ENCODE data around the gene SPECC1.
"Not testable (repeated sequence)": the region's sequence is repeated elsewhere in the genome, so short reads cannot be mapped to it uniquely, and the experiment has no call there.

The SPECC1 gene

DNA sequence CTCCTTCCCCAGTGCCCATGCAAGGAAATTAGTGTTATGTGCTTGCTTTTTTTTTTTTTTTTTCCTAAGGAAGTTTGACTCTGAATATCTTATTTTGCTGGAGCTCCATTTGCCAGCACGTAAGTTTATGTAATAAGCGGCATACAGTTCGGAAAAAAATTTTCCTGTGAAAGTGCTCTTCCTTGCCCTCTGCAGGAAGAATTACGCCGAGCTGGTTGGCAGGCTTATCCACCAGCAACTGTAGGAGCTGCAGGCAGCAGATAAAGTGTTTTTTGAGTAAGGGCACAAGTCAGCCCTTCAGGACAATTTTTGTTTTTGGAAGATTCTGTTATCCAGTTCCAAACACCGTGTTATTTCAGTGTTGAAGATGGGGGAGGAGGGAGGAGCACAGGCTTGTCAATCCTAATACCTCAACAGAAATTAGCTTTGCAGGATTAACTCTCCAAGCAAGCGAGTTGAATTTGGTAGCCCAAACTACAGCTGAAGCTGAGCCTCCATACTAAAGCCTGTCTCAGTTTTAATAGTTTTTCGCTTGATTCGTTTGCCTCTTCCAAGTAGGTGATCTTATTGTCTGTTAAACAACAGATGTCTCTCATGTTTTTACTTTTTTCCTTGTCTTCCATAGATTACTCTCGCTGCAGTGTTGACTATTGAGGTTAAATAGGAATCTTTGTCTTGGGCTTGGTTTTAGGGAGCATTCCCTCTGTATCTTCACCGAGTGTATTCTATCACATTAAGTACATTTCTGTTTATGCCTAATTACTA, 1.1 kb downstream of the SPECC1 start:
- peak; percentile 91 for DNase-seq

DNA sequence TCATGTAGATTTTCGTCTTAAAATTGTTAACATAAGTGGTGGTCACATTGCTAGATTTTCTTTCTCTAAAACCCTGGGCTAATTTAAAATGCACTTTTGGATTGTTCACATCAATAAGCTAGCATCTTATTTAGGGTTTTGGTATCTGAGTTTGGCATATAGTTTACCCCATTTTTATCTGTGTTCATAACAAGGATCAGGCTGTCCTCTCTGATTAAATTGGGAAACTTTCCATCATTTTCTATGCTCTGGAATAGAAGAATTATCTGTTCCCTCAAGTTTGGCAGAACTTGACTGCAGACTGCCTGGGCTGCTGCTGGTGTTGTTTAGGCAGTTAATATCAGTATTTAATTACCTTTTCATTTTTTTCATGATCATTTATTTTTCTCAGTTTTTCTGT, 1.8 kb downstream of the SPECC1 start:
- peak; percentile 43 for DNase-seq

DNA sequence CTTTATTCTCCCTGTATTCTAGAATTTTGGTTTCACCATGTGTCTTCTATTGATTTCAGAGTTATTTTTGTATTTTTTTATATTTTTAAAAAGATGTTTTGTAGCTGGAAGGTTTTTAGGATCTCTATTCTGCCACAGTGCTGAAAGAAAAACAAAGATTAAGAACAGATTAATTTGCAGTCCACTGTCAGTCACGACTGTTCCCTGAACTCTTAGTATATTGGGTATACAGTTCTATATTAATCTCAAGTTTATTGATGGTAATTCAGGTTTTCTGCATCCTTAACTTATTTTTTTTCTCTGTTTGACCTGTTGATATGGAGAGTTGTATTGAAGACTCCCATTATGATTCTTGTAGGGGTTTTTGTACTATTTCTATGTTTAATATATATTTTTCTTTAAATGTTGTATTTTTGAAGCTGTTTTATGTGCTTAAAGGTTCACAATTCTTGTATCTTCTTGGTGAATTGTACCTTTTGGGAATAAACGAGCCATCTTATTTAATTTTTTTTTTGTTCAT, 2.9 kb downstream of the SPECC1 start:
- DNase-seq: no peak

DNA sequence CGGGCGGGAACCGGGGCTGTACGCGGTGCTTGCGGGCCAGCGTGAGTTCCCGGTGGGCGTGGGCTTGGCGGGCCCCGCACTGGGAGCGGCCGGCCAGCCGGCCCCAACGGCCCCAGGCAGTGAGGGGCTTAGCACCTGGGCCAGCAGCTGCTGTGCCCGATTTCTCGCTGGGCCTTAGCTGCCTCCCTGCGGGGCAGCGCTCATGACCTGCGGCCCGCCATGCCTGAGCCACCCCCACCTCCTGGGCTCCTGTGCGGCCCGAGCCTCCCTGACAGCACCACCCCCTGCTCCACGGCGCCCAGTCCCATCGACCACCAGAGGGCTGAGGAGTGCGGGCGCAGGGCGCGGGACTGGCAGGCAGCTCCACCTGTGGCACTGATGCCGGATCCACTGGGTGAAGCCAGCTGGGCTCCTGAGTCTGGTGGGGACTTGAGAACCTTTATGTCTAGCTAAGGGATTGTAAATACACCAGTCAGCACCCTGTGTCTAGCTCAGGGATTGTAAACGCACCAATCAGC, 7.4 kb downstream of the SPECC1 start:
- not testable (repeated sequence) for DNase-seq

DNA sequence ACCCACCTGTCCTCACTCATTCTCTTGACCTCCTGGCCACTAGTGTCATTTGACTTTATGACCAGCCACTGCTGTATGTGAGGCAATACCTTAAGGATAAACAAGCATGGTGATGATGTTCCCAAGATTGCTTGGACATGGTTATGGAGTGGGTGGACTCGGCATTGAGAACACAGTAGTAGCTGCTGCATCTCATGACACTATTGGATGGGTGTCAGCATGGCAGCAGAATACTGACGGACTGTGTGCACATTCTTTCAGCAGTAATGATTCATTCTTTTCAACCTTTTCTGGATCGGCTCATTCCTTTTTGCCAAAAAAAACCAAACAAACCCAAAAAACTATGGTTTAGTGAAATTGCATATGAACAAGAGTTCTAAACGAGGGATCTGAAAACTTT, 13.5 kb downstream of the SPECC1 start:
- no peak for DNase-seq

DNA sequence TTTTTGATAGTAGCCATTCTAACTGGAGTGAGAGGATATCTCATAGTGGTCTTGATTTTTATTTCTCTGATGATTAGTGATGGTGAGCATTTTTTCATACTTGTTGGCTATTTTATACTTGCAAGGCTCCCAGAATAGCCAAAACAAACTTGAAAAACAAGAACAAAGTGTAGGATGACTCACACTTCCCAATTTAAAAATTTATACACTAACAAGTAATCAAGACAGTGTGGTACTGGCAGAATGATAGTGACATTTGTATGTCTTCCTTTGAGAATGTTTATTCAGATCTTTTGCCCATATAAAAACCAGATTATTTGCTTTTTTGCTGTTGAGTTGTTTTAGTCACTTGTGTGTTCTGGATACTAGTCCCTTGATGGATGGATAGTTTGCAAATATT, 17.8 kb downstream of the SPECC1 start:
- DNase-seq: peak; percentile 16

DNA sequence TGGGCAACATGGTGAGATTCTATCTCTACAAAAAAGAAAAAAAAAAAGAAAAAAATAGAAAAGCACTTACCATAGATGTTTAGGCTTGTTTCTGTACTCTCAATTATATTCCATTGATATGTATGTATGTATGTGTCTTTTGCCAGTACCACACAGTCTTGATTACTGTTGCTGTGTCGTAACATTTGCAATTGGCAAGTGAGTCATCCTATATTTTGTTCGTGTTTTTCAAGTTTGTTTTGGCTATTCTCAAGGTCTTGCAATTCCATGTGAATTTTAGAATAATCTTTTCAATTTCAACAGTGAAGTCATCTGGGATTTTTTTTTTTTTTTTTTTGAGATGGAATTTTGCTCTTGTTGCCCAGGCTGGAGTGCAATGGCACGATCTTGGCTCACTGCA, 19.3 kb downstream of the SPECC1 start:
- DNase-seq: no peak

DNA sequence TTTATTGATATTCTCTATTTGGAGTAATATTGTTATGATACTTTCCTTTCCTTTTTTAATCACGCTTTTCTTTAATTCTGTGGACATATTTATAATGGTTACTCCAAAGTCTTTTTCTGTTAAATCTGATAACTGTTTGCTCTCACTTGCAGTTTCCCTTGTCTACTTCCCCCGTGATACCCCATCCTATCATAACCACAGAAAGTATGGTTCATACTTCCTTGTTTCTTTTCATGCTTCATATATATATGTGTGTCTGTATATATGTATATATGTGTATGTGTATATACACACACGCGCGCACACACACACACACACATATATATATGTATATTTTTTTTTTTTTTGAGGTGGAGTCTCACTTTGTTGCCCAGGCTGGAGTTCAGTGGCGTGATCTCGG, 23.5 kb downstream of the SPECC1 start:
- peak; percentile 53 for DNase-seq

DNA sequence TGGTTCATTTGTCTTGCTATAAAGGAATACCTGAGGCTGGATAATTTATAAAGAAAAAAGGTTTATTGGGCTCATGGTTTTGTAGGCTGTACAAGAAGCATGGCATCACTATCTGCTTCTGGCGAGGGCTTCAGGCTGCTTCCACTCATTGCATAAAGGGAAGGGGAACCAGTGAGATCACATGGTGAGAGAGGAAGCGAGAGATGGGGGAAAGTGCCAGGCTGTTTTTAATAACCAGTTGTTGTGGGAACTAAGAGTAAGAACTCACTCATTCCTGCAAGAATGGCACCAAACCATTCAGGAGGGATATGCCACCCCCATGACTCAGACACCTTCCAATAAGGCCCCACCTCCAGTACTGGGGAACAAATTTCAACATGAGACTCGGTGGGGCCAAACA, 24.3 kb downstream of the SPECC1 start:
- no peak for DNase-seq

DNA sequence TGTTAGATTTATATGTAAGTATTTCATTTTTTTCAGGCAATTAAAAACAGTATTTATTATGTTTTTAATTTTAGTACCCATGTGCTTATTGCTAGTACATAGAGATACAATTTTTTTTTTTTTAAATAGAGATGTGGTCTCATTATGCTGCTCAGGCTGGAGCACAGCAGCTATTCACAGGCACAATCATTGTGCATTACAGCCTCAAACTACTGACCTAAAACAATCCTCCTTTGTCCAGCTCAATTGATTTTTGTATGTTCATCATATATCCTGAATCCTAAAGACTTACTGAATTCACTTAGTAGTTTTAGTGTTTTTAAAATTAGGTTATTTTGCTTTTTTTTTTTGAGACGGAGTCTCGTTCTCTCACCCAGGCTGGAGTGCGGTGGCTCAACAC, 26.3 kb downstream of the SPECC1 start:
- no peak for DNase-seq

DNA sequence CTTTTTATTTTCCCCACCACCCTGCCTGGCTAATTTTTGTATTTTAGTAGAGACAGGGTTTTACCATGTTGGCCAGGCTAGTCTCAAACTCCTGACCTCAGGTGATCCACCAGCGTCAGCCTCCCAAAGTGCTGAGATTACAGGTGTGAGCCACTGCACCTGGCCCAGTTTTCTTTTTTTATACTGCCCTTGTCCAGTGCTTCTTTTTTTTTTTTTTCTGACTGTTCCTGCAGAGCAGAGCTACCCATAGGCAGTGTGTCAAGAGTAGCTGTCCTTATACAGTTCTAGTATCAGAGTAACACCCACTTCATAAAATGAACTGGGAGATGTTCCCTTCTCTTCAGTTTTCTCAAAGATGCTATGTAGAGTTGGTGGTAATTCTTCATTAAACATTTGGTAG, 28.1 kb downstream of the SPECC1 start:
- DNase-seq: not testable (repeated sequence)

DNA sequence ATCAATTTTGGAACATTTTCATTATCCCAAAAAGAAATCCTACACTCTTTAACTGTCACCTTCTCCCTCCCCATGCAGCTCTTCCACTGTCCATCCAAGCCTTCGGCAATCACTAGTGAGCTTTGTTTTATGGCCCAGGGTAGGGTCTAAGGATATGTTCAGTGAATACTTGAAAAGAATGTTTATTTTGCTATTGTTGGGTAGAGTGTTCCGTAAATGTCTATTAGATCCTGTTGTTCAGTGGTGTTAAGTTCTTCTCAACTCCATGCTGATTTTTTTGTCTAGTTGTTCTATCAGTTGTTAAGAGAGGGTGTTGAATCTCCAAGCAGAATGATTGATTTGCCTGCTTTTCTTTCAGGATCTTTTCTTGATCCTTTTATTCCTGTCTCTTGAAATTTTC, 29.9 kb downstream of the SPECC1 start:
- no peak for DNase-seq

DNA sequence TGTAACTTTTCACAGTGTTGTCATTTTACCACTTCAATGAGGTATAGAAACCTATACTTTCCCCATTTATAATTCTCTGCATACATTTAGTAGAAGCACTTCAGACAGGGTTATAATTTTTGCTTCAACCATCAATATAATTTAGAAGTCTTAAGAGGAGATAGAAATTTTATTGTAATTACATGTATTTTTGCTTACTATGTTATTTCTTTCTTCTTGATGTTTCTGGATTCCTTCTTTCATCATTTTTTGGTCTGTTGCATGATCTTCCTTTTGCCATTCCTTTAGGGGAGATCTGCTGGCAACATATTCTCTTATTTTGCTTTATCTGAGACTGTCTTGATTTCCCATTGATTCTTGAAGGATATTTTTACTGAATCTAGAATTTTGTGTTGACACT, 31.1 kb downstream of the SPECC1 start:
- no peak for DNase-seq

DNA sequence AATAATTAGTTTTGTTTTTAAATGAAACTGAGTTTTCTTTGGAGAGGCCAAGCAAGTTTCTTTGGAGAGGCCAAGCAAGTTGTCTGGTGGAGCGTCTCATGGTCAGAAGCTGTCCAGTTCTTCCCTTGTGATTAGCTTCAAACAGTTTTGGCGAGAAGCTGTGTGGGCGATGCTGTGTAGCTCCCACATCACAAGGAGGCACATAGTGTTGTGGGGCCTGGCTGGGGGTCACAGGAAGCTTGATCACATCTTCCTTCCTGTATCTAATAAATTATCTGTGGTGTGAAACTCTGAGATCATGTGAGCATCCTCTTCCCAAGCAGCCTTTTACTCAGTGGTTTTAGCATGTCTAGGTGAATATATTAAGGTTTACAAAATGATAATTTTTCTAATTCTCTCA, 33.9 kb downstream of the SPECC1 start:
- no peak for DNase-seq

DNA sequence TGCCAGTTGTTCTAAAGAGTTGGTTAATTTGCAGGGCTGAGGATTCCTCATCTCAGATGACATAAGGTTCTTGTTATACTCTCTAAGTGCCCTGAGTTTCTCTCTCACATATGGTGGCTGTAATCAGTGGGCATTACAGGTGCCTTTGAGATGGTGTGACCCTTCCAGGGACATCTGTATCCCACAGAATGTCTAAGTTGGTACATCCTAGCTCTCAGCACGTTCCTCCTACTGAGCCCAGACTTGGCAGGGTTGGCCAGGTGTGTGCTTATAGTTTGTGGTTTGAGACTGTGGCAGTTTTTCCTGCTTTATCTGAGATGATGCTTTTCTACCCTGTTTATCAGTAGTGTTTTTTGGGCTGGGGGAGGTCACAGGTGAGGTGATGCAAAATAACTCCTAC, 36.3 kb downstream of the SPECC1 start:
- no peak for DNase-seq

DNA sequence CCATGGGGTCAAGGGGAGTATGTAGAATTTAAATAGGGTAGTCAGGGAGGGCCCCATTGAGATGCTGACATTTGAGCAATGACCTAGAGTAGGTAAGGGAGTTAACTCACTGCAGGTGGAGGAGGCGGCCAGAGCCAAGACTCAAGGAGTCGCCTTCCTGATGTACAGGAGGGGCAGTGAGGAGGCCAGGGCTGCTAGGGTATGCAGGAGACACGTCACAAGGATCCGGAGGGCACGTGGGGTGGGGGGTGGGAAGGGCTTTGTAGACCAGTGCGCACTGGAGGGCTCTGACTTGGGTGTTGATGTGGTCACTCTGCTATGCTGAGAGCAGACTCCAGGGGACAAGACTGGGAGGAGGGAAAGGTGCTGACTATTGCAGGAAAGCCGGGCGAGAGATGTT, 37.5 kb downstream of the SPECC1 start:
- DNase-seq: no peak

DNA sequence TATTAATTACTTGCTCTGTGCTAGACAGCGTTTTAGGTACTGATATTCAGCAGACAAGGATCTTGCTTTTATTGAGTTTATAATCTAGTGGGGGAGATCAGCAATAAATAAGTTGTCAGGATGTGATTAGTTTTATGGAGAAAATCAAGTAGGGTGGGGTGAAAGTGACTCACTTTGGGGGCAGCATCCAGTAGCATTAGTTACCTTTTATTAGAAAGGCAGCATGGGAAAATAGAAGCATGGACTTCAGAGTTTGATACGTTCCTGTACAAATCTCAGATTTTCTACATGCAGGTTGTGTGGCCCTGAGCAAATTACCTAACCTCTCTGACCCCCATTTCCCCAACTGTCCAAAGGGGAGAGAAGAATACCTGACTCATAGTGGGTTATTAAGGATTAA, 42.5 kb downstream of the SPECC1 start:
- no peak for DNase-seq

DNA sequence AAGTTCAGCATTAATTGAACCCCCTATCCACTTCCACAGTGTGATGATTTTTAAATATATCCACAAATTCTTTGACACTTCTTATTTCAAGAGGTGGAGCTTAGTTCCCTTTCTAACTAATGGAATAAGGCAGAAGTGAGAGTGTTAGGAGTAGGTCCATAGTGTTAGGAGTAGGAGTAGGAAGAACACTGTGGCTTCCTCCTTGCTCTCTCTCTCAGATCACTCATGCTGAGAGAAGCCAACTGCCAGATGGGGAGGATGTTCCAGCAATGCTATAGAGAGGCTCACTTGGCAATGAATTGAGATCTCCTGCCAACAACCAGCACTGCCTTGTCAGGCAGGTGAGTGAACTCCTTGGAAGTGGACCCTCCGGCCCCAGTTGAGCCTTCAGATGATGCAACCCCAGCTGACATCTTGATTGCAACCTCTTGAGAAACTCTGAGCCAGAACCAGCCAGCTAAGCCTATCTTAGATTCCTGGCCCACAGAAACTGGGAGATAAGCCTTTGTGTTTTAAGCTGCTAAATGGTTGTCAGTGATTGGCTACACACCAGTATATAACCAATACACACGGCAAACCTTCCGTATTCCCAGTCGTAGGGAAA, 44.3 kb downstream of the SPECC1 start:
- peak; percentile 4 for DNase-seq

DNA sequence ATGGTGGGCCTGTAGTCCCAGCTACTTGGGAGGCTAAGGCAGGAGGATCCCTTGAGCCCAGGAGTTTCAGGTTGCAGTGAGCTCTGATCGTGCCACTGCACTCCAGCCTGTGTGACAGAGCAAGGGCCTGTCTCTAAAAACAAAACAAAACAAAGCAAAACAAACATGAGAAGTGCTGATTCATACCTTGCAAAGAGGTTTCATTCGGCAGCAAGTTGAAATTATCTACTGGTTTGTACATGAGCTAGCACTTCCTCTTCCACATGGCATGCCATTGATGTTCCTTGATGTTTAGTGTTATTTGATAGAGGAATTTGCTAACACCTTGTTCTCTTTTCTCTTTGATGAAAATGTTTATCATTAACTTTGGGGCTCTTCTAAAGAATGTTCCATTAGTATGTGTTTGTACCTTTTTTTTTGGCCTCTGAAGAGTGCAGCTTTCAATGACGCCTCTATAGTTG, 50.6 kb downstream of the SPECC1 start:
- DNase-seq: peak; percentile 70

DNA sequence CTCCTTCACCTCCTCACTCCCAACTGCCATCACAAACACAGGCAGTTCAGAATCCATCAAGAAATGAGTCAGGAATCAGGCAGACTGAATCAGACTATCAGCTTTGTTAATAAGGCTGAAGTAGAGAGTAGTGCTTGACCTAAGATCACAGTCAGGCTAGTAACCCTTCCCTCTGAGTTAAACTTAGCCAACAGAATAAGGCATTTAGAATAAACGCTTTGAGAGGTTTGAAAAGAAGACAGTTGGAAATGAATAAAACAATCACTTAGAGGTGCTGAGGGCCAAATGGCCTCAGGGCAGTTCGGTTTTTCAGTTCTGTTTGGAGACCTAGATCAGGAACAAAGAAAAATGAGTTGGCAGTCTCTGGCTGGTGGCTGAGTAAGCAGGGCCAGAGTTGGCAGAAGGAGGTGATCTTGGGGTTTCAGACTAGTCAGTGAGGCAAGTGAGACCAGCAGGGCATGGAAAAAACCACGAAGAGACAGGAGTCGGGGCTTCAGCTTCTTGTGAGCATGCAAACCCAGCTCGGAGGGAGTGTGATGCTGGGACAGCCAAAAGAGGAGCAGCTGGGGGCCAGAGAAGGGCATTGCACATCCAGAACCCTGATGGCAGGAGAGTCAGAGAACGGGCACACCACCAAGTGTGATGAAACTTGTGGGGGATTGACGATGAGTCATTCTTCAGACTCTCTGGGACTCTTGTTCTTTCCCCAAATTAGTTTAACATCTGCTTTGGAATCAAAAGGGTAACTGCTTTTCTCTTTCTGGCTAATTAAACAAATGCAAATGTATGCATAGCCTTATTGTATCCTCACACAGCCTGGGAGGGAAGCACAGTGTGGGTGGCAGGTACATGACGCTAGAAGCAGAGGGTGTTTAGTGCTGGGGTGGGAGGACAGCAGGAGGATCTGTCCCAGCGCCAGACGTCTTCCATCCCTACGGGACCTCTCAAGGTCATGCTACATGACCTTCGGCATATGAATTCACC, 54.8 kb downstream of the SPECC1 start:
- DNase-seq: no peak

DNA sequence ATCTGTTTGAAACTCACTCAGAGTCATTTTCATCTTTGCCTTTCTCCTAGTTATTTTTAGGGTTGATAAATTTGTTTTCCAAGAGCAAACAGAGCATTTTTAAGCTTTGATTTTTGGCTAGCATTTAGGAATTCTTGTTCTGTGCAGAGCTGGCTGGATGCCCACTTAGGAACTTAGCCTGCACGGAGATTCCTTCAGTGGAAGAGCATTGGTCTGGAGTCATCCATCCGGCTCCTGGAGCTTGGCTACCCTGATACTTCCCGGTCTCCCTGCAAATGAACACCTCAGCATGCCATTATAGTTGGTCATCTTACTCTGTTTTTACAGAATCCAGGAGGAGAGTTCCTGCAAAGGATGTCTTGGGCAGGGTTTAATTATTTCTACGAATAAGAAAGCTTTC, 57.1 kb downstream of the SPECC1 start:
- DNase-seq: no peak

DNA sequence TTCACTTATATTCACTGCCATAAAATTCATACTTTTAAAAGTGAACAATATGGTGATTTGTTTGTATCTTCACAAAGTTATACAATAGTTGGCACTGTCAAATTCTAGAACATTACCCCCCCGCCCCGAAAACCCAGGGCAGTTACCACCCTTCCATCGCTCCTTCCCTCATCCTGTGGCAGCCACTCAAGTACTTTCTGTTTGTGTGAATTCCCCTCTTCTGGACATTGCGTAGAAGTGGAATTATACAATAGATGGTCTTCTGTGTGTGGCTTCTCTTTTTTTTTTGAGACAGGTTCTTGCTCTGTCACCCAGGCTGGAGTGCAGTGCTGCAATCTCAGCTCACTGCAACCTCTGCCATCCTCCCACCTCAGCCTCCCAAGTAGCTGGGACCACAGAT, 58.6 kb downstream of the SPECC1 start:
- DNase-seq: no peak

DNA sequence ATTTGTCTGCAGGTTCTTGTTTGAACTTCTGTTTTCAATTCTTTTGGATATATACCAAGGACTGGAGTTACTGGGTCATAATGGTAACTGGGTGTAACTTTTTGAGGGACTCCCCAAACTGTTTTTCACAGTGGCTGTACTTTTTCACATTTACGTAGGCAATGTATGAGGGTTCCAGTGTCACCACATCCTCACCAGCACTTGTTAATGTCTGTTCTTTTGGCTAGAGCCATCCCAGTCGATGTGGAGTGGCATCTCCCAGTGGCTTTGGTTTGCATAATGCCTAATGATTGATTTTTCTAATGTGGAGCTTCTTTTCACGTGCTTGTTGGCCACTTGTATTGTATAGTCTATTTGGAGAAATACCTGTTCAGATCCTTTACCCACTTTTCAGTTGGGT, 59.3 kb downstream of the SPECC1 start:
- no peak for DNase-seq

Measured in OCI-M1 (cell line).